WTC11 (cell line): Measurements from ENCODE around the gene AMIGO1.

Source experiments
- ATF3 ChIP-seq: sonication (generic); formaldehyde crosslinking; conservative IDR thresholded peaks from 2 replicates; pipeline ENCODE4 v1.8.1; 2022; ENCODE audit warnings: mild to moderate bottlenecking, missing genetic modification reagents
- CREM ChIP-seq: sonication (generic); formaldehyde crosslinking; IDR thresholded peaks from 2 replicates; pipeline ENCODE4 v1.8.1; 2022; ENCODE audit warnings: mild to moderate bottlenecking, missing genetic modification reagents, moderate library complexity
- CTCF ChIP-seq: fragments of 200-600 bp; IDR thresholded peaks from 2 replicates; pipeline ENCODE4 v1.8.0; 2022; ENCODE audit warnings: antibody characterized with exemption
- ETV6 ChIP-seq: sonication (generic); formaldehyde crosslinking; IDR thresholded peaks from 2 replicates; pipeline ENCODE4 v1.8.1; 2022; ENCODE audit warnings: mild to moderate bottlenecking, missing genetic modification reagents
- HMGA2 ChIP-seq: fragments of 250-450 bp; sonication (Bioruptor Pico); IDR thresholded peaks from 2 replicates; pipeline ENCODE4 v1.4.0; 2021; ENCODE audit warnings: mild to moderate bottlenecking, moderate library complexity
- HMGXB4 ChIP-seq: sonication (generic); formaldehyde crosslinking; IDR thresholded peaks from 2 replicates; pipeline ENCODE4 v1.8.1; 2023; ENCODE audit warnings: mild to moderate bottlenecking, moderate library complexity, missing genetic modification reagents
- JUN ChIP-seq: sonication (generic); formaldehyde crosslinking; IDR thresholded peaks from 2 replicates; pipeline ENCODE4 v1.8.0; 2023; ENCODE audit warnings: mild to moderate bottlenecking, missing genetic modification reagents
- MAX ChIP-seq: sonication (generic); formaldehyde crosslinking; IDR thresholded peaks from 2 replicates; pipeline ENCODE4 v1.8.0; 2022; ENCODE audit warnings: mild to moderate bottlenecking, missing genetic modification reagents
- PREB ChIP-seq: sonication (generic); formaldehyde crosslinking; IDR thresholded peaks from 2 replicates; pipeline ENCODE4 v1.8.1; 2022; ENCODE audit warnings: mild to moderate bottlenecking, missing genetic modification reagents, moderate library complexity, borderline replicate concordance
- RELA ChIP-seq: sonication (generic); formaldehyde crosslinking; IDR thresholded peaks from 2 replicates; pipeline ENCODE4 v1.8.1; 2022; ENCODE audit warnings: missing genetic modification reagents, mild to moderate bottlenecking, borderline replicate concordance
- SP1 ChIP-seq: sonication (generic); formaldehyde crosslinking; conservative IDR thresholded peaks from 2 replicates; pipeline ENCODE4 v1.8.1; 2022; ENCODE audit warnings: missing genetic modification reagents
- USF1 ChIP-seq: sonication (generic); formaldehyde crosslinking; IDR thresholded peaks from 2 replicates; pipeline ENCODE4 v1.8.0; 2022; ENCODE audit warnings: mild to moderate bottlenecking, missing genetic modification reagents
- ZNF263 ChIP-seq: sonication (generic); formaldehyde crosslinking; IDR thresholded peaks from 2 replicates; pipeline ENCODE4 v1.8.1; 2022; ENCODE audit warnings: low read depth, mild to moderate bottlenecking, moderate library complexity, missing genetic modification reagents
- ZNF423 ChIP-seq: fragments of 250-450 bp; sonication (Bioruptor Pico); IDR thresholded peaks from 2 replicates; pipeline ENCODE4 v2.1.2; 2022; ENCODE audit warnings: mild to moderate bottlenecking, moderate library complexity

GRCh38 chr1:109529881-109530456 lies 20.4 kb upstream of the AMIGO1 start:
- TF ChIP-seq HMGXB4 (CRISPR knock-in tag): no peak
- TF ChIP-seq JUN (CRISPR knock-in tag): no peak
- no peak for TF ChIP-seq CTCF
- no peak for TF ChIP-seq HMGA2
- TF ChIP-seq ETV6 (CRISPR knock-in tag): no peak
- no peak for TF ChIP-seq ZNF263 (CRISPR knock-in tag)
- no peak for TF ChIP-seq USF1 (CRISPR knock-in tag)
- no peak for TF ChIP-seq CREM (CRISPR knock-in tag)
- no peak for TF ChIP-seq SP1
- TF ChIP-seq RELA (CRISPR knock-in tag): no peak
- TF ChIP-seq ATF3 (CRISPR knock-in tag): no peak
- no peak for TF ChIP-seq MAX (CRISPR knock-in tag)
- no peak for TF ChIP-seq ZNF423
- TF ChIP-seq PREB: no peak
